Erythroblast (primary cell): Measurements from ENCODE around the gene GLP2R.

Experiments used
- GATA1 ChIP-seq: IDR thresholded peaks from 2 replicates; pipeline ENCODE4 v1.6.1; 2011; ENCODE audit warnings: low read depth, mild to moderate bottlenecking, control low read depth, low read length, moderate library complexity
- POLR2A ChIP-seq: IDR thresholded peaks from 2 replicates; pipeline ENCODE4 v1.6.1; 2011; ENCODE audit warnings: mild to moderate bottlenecking, low read length

GRCh38 chr17:9897372-9897968 is 71.7 kb downstream of the GLP2R start:
- TF ChIP-seq POLR2A, result no peak
- TF ChIP-seq GATA1, result no peak
